Measurements from ENCODE around the gene CAB39L.

Gene CAB39L

GRCh38 chr13:49410006-49410405 lies 33.9 kb downstream of the CAB39L start:
- Histone ChIP-seq H3K23ac (ENCODE audit: low read length in 2 of 2) (no peak overlapping the region), H3K4ac (ENCODE audit: low read depth in 1 of 2, low read length in 2 of 2) (no peak overlapping the region), H4K8ac (ENCODE audit: low read length) (no peak overlapping the region), H3K27ac (ENCODE audit: low read length, poor library complexity, severe bottlenecking) (no peak overlapping the region), H3K14ac (ENCODE audit: low read length in 2 of 2) (no peak overlapping the region), H2AK5ac (ENCODE audit: low read length, severe bottlenecking) (no peak overlapping the region), H2AFZ (ENCODE audit: low read depth, low read length) (no peak overlapping the region), H2BK5ac (ENCODE audit: low read depth, low read length, poor library complexity, severe bottlenecking) (no peak overlapping the region), H2BK120ac (ENCODE audit: low read depth, low read length) (no peak overlapping the region), H3K27me3 (ENCODE audit: control insufficient read depth in 1 of 2, insufficient read depth in 1 of 2, low read length in 2 of 2) (no peaks in the 10 kb centered on the region), H2BK12ac (ENCODE audit: low read length in 2 of 2) (no peak overlapping the region), H3K36me3 (ENCODE audit: control insufficient read depth in 1 of 2, insufficient read depth in 2 of 2, low read depth in 1 of 2, low read length in 2 of 2) (no peaks in the 10 kb centered on the region), H3K9ac (ENCODE audit: low read length) (no peak overlapping the region), H3K79me1 (replicated peaks; ENCODE audit: low read length, poor library complexity, severe bottlenecking) (peaks cover 1% of the 10 kb centered on the region), H2BK15ac (ENCODE audit: low read depth, poor library complexity, severe bottlenecking) (no peak overlapping the region), H4K91ac (ENCODE audit: low read length) (no peak overlapping the region), H3K4me3 (ENCODE audit: insufficient read depth in 1 of 2, low read depth in 1 of 2, low read length in 2 of 2) (no peak overlapping the region), H3K4me2 (ENCODE audit: low read length, poor library complexity, severe bottlenecking) (no peak overlapping the region), H3K18ac (ENCODE audit: low read depth in 1 of 2, low read length in 2 of 2) (no peak overlapping the region), H3K4me1 (ENCODE audit: control insufficient read depth, insufficient read depth, low read depth, low read length) (no peaks in the 10 kb centered on the region), H3K9me3 (ENCODE audit: control insufficient read depth, low read length) (peaks cover under 1% of the 10 kb centered on the region)
- WGBS, result 74% methylated on average over 3 of the region's 4 CpGs
- no peak for DNase-seq

- no peak overlapping the region for H3K9ac ChIP-seq (ENCODE audit: low read length)
- peaks cover 4% of the 10 kb centered on the region for H3K9me3 ChIP-seq (ENCODE audit: control insufficient read depth, low read length)
- H2AFZ ChIP-seq (ENCODE audit: low read depth, low read length), result no peak overlapping the region
- no peak overlapping the region for H3K4ac ChIP-seq (ENCODE audit: low read depth in 1 of 2, low read length in 2 of 2)
- H4K8ac ChIP-seq (ENCODE audit: low read length), result no peak overlapping the region
- peaks cover 0 to 1% of the 10 kb centered on the region in 2 experiments for H3K36me3 ChIP-seq (ENCODE audit: control insufficient read depth in 1 of 2, insufficient read depth in 2 of 2, low read depth in 1 of 2, low read length in 2 of 2)
- no peak overlapping the region for H2BK120ac ChIP-seq (ENCODE audit: low read depth, low read length)
- no peak overlapping the region for H3K18ac ChIP-seq (ENCODE audit: low read depth in 1 of 2, low read length in 2 of 2)
- no peak overlapping the region for H3K4me2 ChIP-seq (ENCODE audit: low read length, poor library complexity, severe bottlenecking)
- no peak overlapping the region for H2BK15ac ChIP-seq (ENCODE audit: low read depth, poor library complexity, severe bottlenecking)
- no peak overlapping the region for H4K91ac ChIP-seq (ENCODE audit: low read length)
- no peak overlapping the region for H2BK5ac ChIP-seq (ENCODE audit: low read depth, low read length, poor library complexity, severe bottlenecking)
- peaks cover 1% of the 10 kb centered on the region for H3K79me1 ChIP-seq (replicated peaks; ENCODE audit: low read length, poor library complexity, severe bottlenecking)
- H3K14ac ChIP-seq (ENCODE audit: low read length in 2 of 2), result no peak overlapping the region
- H3K27ac ChIP-seq (ENCODE audit: low read length, poor library complexity, severe bottlenecking), result no peak overlapping the region
- no peaks in the 10 kb centered on the region for H3K27me3 ChIP-seq (ENCODE audit: control insufficient read depth in 1 of 2, insufficient read depth in 1 of 2, low read length in 2 of 2)
- 81% methylated on average over 3 of the region's 3 CpGs for WGBS
- no peak for DNase-seq
- no peak overlapping the region for H3K4me3 ChIP-seq (ENCODE audit: insufficient read depth in 1 of 2, low read depth in 1 of 2, low read length in 2 of 2)
- H2BK12ac ChIP-seq (ENCODE audit: low read length in 2 of 2), result no peak overlapping the region
- H3K4me1 ChIP-seq (ENCODE audit: control insufficient read depth, insufficient read depth, low read depth, low read length), result no peaks in the 10 kb centered on the region
- no peak overlapping the region for H2AK5ac ChIP-seq (ENCODE audit: low read length, severe bottlenecking)
- no peak overlapping the region for H3K23ac ChIP-seq (ENCODE audit: low read length in 2 of 2)
These were observed 34.9 kb downstream of the CAB39L start for GRCh38 chr13:49409008-49409407.

- Histone ChIP-seq H2AFZ (ENCODE audit: low read depth, low read length) (no peak overlapping the region), H2BK12ac (ENCODE audit: low read length in 2 of 2) (no peak overlapping the region), H2BK5ac (ENCODE audit: low read depth, low read length, poor library complexity, severe bottlenecking) (no peak overlapping the region), H2BK15ac (ENCODE audit: low read depth, poor library complexity, severe bottlenecking) (no peak overlapping the region), H3K27ac (ENCODE audit: low read length, poor library complexity, severe bottlenecking) (no peak overlapping the region), H3K4me1 (ENCODE audit: control insufficient read depth, insufficient read depth, low read depth, low read length) (no peaks in the 10 kb centered on the region), H3K79me1 (replicated peaks; ENCODE audit: low read length, poor library complexity, severe bottlenecking) (peaks cover 1% of the 10 kb centered on the region), H3K14ac (ENCODE audit: low read length in 2 of 2) (no peak overlapping the region), H3K4me2 (ENCODE audit: low read length, poor library complexity, severe bottlenecking) (no peak overlapping the region), H2AK5ac (ENCODE audit: low read length, severe bottlenecking) (no peak overlapping the region), H3K36me3 (ENCODE audit: control insufficient read depth in 1 of 2, insufficient read depth in 2 of 2, low read depth in 1 of 2, low read length in 2 of 2) (peaks cover 0 to 3% of the 10 kb centered on the region in 2 experiments), H3K4ac (ENCODE audit: low read depth in 1 of 2, low read length in 2 of 2) (no peak overlapping the region), H3K4me3 (ENCODE audit: insufficient read depth in 1 of 2, low read depth in 1 of 2, low read length in 2 of 2) (no peak overlapping the region), H3K27me3 (ENCODE audit: control insufficient read depth in 1 of 2, insufficient read depth in 1 of 2, low read length in 2 of 2) (no peaks in the 10 kb centered on the region), H3K23ac (ENCODE audit: low read length in 2 of 2) (no peak overlapping the region), H4K91ac (ENCODE audit: low read length) (no peak overlapping the region), H4K8ac (ENCODE audit: low read length) (no peak overlapping the region), H3K9me3 (ENCODE audit: control insufficient read depth, low read length) (peaks cover 4% of the 10 kb centered on the region), H3K9ac (ENCODE audit: low read length) (no peak overlapping the region), H2BK120ac (ENCODE audit: low read depth, low read length) (no peak overlapping the region), H3K18ac (ENCODE audit: low read depth in 1 of 2, low read length in 2 of 2) (no peak overlapping the region)
- DNase-seq, result no peak
- WGBS, result 97% methylated on average over 3 of the region's 4 CpGs
These were observed 35.9 kb downstream of the CAB39L start for GRCh38 chr13:49407936-49408335.

GRCh38 chr13:49407068-49407467 lies 36.8 kb downstream of the CAB39L start:
- H2BK120ac ChIP-seq (ENCODE audit: low read depth, low read length), result no peak overlapping the region

More at GRCh38 chr13:49407068-49407467, 36.8 kb downstream of the CAB39L start:
- no peak overlapping the region for H3K27ac ChIP-seq (ENCODE audit: low read length, poor library complexity, severe bottlenecking)
- no peak overlapping the region for H3K18ac ChIP-seq (ENCODE audit: low read depth in 1 of 2, low read length in 2 of 2)
- peaks cover 0 to 3% of the 10 kb centered on the region in 2 experiments for H3K36me3 ChIP-seq (ENCODE audit: control insufficient read depth in 1 of 2, insufficient read depth in 2 of 2, low read depth in 1 of 2, low read length in 2 of 2)
- H2BK15ac ChIP-seq (ENCODE audit: low read depth, poor library complexity, severe bottlenecking), result no peak overlapping the region
- H4K8ac ChIP-seq (ENCODE audit: low read length), result no peak overlapping the region
- H3K4me1 ChIP-seq (ENCODE audit: control insufficient read depth, insufficient read depth, low read depth, low read length), result no peaks in the 10 kb centered on the region
- H3K79me1 ChIP-seq (replicated peaks; ENCODE audit: low read length, poor library complexity, severe bottlenecking), result peaks cover 1% of the 10 kb centered on the region
- peaks cover 4% of the 10 kb centered on the region for H3K9me3 ChIP-seq (ENCODE audit: control insufficient read depth, low read length)
- no peak overlapping the region for H2BK5ac ChIP-seq (ENCODE audit: low read depth, low read length, poor library complexity, severe bottlenecking)
- no peaks in the 10 kb centered on the region for H3K27me3 ChIP-seq (ENCODE audit: control insufficient read depth in 1 of 2, insufficient read depth in 1 of 2, low read length in 2 of 2)
- no peak overlapping the region for H3K14ac ChIP-seq (ENCODE audit: low read length in 2 of 2)
- H3K23ac ChIP-seq (ENCODE audit: low read length in 2 of 2), result no peak overlapping the region
- H2BK12ac ChIP-seq (ENCODE audit: low read length in 2 of 2), result no peak overlapping the region
- no peak overlapping the region for H2AFZ ChIP-seq (ENCODE audit: low read depth, low read length)
- H2AK5ac ChIP-seq (ENCODE audit: low read length, severe bottlenecking), result no peak overlapping the region
- no peak for DNase-seq
- no peak overlapping the region for H3K4me3 ChIP-seq (ENCODE audit: insufficient read depth in 1 of 2, low read depth in 1 of 2, low read length in 2 of 2)
- H3K9ac ChIP-seq (ENCODE audit: low read length), result no peak overlapping the region
- no peak overlapping the region for H3K4me2 ChIP-seq (ENCODE audit: low read length, poor library complexity, severe bottlenecking)
- H3K4ac ChIP-seq (ENCODE audit: low read depth in 1 of 2, low read length in 2 of 2), result no peak overlapping the region
- no peak overlapping the region for H4K91ac ChIP-seq (ENCODE audit: low read length)
- no CpG with 5 or more reads among the region's 1 CpG for WGBS
